ENCODE data around the gene XYLB. TPM values are rescaled to one million over a fixed set of nuclear protein-coding genes. Genes with fewer than 3 reads are reported as not detected.

XYLB gene
- total and polyA plus RNA-seq, 10 donors = 0.33 to 12.3 (median 2.1) TPM

GRCh38 chr3:38364721-38365400 is 18.3 kb downstream of the XYLB start:
- Histone ChIP-seq H3K9me3 (peaks cover 0 to 4% (median 0%) of the 10 kb centered on the region in 8 donors), H3K4me3 (no peak overlapping the region), H3K4me1 (no peaks in the 10 kb centered on the region), H3K27me3 (replicated peaks in 1 of 7) (no peaks in the 10 kb centered on the region), H3K27ac (no peak overlapping the region), H3K36me3 (peaks cover 0 to 68% (median 0%) of the 10 kb centered on the region in 6 donors)
- intact Hi-C loops (cut with DNase I; ENCODE audit: low total_unique reads) = no loop called here
- 84 to 94% (median 88%) methylated on average over 2 to 6 of the region's 6 CpGs for WGBS, 5 donors
- TF ChIP-seq POLR2A (IDR thresholded peaks at IDR 0.05) (no peak), CTCF (IDR thresholded peaks at IDR 0.05 in 8 of 11, conservative IDR thresholded peaks at IDR 0.05 in 3 of 11) (no peak), POLR2AphosphoS5 (IDR thresholded peaks at IDR 0.05) (no peak)
- no peak for DNase-seq

DNA sequence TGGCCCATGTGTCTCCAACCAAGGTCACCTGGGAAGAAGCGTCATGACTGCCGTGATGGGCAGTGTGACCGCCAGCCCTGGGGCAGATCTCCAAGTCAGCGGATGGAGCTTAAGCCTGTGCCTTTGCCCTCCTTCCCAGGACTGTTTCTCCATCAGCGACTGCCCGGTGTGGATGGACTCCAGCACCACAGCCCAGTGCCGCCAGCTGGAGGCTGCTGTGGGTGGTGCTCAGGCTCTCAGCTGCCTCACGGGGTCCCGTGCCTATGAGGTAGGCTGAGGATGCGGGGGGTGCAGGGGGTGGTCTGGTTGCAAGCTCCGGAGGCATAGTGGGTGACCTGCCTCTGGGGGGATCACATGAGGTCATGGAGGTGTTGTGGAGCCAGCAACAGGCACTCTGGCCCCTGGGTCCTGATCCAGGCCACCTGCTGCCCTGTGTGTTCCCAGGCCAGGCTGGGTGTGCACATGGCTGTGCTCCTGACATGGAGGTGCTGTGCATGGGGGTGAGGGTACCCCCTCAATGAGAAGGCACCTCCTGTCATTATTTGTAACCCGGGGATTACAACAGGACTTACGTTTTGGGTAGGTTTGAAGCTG is 19.0 kb downstream of the XYLB start:
- H3K4me3 ChIP-seq = no peak overlapping the region
- peaks cover 0 to 4% (median 0%) of the 10 kb centered on the region in 8 donors for H3K9me3 ChIP-seq
- no peak for DNase-seq
- no peaks in the 10 kb centered on the region for H3K27me3 ChIP-seq (replicated peaks in 1 of 7)
- no peak overlapping the region for H3K27ac ChIP-seq
- intact Hi-C loops (cut with DNase I; ENCODE audit: low total_unique reads) = no loop called here
- peaks cover 0 to 72% (median 0%) of the 10 kb centered on the region in 6 donors for H3K36me3 ChIP-seq
- H3K4me1 ChIP-seq = no peaks in the 10 kb centered on the region
- 95 to 99% (median 97%) methylated on average over 13 of the region's 13 CpGs for WGBS, 5 donors
- TF ChIP-seq POLR2A (IDR thresholded peaks at IDR 0.05) = no peak
- no peak for TF ChIP-seq POLR2AphosphoS5 (IDR thresholded peaks at IDR 0.05)
- no peak for TF ChIP-seq CTCF (IDR thresholded peaks at IDR 0.05 in 8 of 11, conservative IDR thresholded peaks at IDR 0.05 in 3 of 11)

DNA sequence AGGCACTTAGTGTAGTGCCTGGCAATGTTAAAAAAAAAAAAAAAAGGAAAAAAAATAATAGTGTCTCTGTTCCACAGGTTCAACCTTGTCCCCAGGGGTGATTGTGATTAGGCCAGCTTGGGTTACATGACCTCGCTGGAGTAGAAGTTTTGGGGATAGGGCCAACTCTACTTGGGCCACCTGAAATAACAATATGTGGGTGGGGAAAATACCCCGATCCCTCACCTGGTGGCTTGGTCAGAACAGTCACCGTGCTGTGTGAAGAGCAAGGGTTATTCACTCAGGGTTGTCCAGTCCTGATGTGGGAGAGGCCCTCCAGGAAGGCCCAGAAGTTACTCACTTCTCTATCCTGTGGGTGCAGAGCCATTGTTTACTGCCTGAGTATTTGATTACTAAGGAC is 19.5 kb downstream of the XYLB start:
- 90 to 98% (median 92%) methylated on average over 3 of the region's 3 CpGs for WGBS, 5 donors
- Histone ChIP-seq H3K27ac (no peak overlapping the region), H3K9me3 (peaks cover 0 to 4% (median 0%) of the 10 kb centered on the region in 8 donors), H3K27me3 (replicated peaks in 1 of 7) (no peaks in the 10 kb centered on the region), H3K4me3 (no peak overlapping the region), H3K4me1 (no peaks in the 10 kb centered on the region), H3K36me3 (peaks cover 0 to 76% (median 0%) of the 10 kb centered on the region in 6 donors)
- intact Hi-C loops (cut with DNase I; ENCODE audit: low total_unique reads) = no loop called here
- TF ChIP-seq CTCF (IDR thresholded peaks at IDR 0.05 in 8 of 11, conservative IDR thresholded peaks at IDR 0.05 in 3 of 11) (no peak), POLR2A (IDR thresholded peaks at IDR 0.05) (no peak), POLR2AphosphoS5 (IDR thresholded peaks at IDR 0.05) (no peak)
- no peak for DNase-seq

- 73 to 87% (median 79%) methylated on average over 3 of the region's 3 CpGs for WGBS, 5 donors
- intact Hi-C loops (cut with DNase I; ENCODE audit: low total_unique reads) = no loop called here
Observed at GRCh38 chr3:38367779-38368178, 21.2 kb downstream of the XYLB start.

More at GRCh38 chr3:38367779-38368178, 21.2 kb downstream of the XYLB start:
- no peak overlapping the region for H3K4me3 ChIP-seq
- no peaks in the 10 kb centered on the region for H3K27me3 ChIP-seq (replicated peaks in 1 of 7)
- DNase-seq = no peak
- peaks cover 0 to 80% (median 0%) of the 10 kb centered on the region in 6 donors for H3K36me3 ChIP-seq
- H3K27ac ChIP-seq = no peak overlapping the region
- H3K4me1 ChIP-seq = no peaks in the 10 kb centered on the region
- peaks cover 0 to 4% (median 0%) of the 10 kb centered on the region in 8 donors for H3K9me3 ChIP-seq
- TF ChIP-seq POLR2AphosphoS5 (IDR thresholded peaks at IDR 0.05) (no peak), POLR2A (IDR thresholded peaks at IDR 0.05) (no peak), CTCF (IDR thresholded peaks at IDR 0.05 in 8 of 11, conservative IDR thresholded peaks at IDR 0.05 in 3 of 11) (no peak)
